Mammary epithelial cell (primary cell): ENCODE results near the gene EPS8.

Experiments used
- CTCF ChIP-seq, 2 donors: IDR thresholded peaks in 1 of 2; conservative IDR thresholded peaks in 1 of 2; 2 replicates each; pipeline ENCODE4 v1.5.1; 2011 to 2012; ENCODE audit warnings: inconsistent platforms in 2 of 2, low read length in 2 of 2, mild to moderate bottlenecking in 2 of 2, control low read depth in 1 of 2, low read depth in 1 of 2; ENCODE audit not compliant: insufficient read depth in 1 of 2; ENCODE audit errors: extremely low read depth in 1 of 2
- EZH2 ChIP-seq: IDR thresholded peaks from 2 replicates; pipeline ENCODE4 v1.6.1; 2012; ENCODE audit warnings: low read length, inconsistent platforms, borderline replicate concordance

GRCh38 chr12:15777355-15778012 is 11.7 kb downstream of the EPS8 start:
- TF ChIP-seq CTCF (conservative IDR thresholded peaks at IDR 0.05 in 1 of 2, IDR thresholded peaks at IDR 0.05 in 1 of 2; ENCODE audit: extremely low read depth in 1 of 2, insufficient read depth in 1 of 2, low read depth in 1 of 2, low read length in 2 of 2) (no peak), EZH2 (no peak)
